HepG2 (cell line): ENCODE measurements around the gene LBX2. TPM values are rescaled to one million over a fixed set of nuclear protein-coding genes. Genes with fewer than 3 reads are reported as not detected.
A peak's percentile ranks its signal among the peaks of the same experiment; 100 is the strongest.

ENCODE experiments used
- ARHGAP35 ChIP-seq: sonication (generic); formaldehyde crosslinking; IDR thresholded peaks from 2 replicates; pipeline ENCODE4 v1.9.0; 2022; ENCODE audit warnings: mild to moderate bottlenecking, inconsistent platforms, moderate library complexity, missing genetic modification reagents, borderline replicate concordance
- BORCS8-MEF2B ChIP-seq: sonication (generic); formaldehyde crosslinking; IDR thresholded peaks from 2 replicates; pipeline ENCODE4 v1.8.0; 2022; ENCODE audit warnings: mild to moderate bottlenecking, missing genetic modification reagents
- DMAP1 ChIP-seq: IDR thresholded peaks from 2 replicates; pipeline ENCODE4 v1.6.1; 2016
- EEA1 ChIP-seq: sonication (generic); formaldehyde crosslinking; IDR thresholded peaks from 2 replicates; pipeline ENCODE4 v1.5.1; 2020; ENCODE audit warnings: mild to moderate bottlenecking, missing genetic modification reagents, borderline replicate concordance
- KAT2B ChIP-seq: fragments of 150-350 bp; IDR thresholded peaks from 2 replicates; pipeline ENCODE4 v1.6.1; 2014; ENCODE audit warnings: low read depth, low read length, borderline replicate concordance
- KDM1A ChIP-seq: IDR thresholded peaks from 2 replicates; pipeline ENCODE4 v1.6.1; 2016; ENCODE audit warnings: missing compliant biosample characterization
- KLF12 ChIP-seq: sonication (generic); formaldehyde crosslinking; IDR thresholded peaks from 2 replicates; pipeline ENCODE4 v1.4.0; 2020; ENCODE audit warnings: missing genetic modification reagents, borderline replicate concordance
- MLLT10 ChIP-seq: sonication (generic); formaldehyde crosslinking; IDR thresholded peaks from 2 replicates; pipeline ENCODE4 v1.4.0; 2020; ENCODE audit warnings: missing genetic modification reagents
- NFKBIZ ChIP-seq: IDR thresholded peaks from 2 replicates; pipeline ENCODE4 v1.6.1; 2018; ENCODE audit warnings: missing genetic modification reagents, missing compliant biosample characterization
- PHF5A ChIP-seq: IDR thresholded peaks from one replicate; pipeline ENCODE4 v1.6.1; 2018; ENCODE audit warnings: low read depth, missing genetic modification reagents; ENCODE audit not compliant: unreplicated experiment
- SMARCC2 ChIP-seq: fragments of 450-650 bp; IDR thresholded peaks from 2 replicates; pipeline ENCODE4 v1.6.1; 2017; ENCODE audit warnings: antibody characterized with exemption, mild to moderate bottlenecking
- SNAI1 ChIP-seq: sonication (generic); formaldehyde crosslinking; IDR thresholded peaks from 2 replicates; pipeline ENCODE4 v1.5.0; 2020; ENCODE audit warnings: mild to moderate bottlenecking, missing genetic modification reagents, borderline replicate concordance
- SP140L ChIP-seq: sonication (generic); formaldehyde crosslinking; IDR thresholded peaks from 2 replicates; pipeline ENCODE4 v1.4.0; 2020; ENCODE audit warnings: missing genetic modification reagents, borderline replicate concordance
- TOE1 ChIP-seq: sonication (generic); formaldehyde crosslinking; IDR thresholded peaks from 2 replicates; pipeline ENCODE4 v1.4.0; 2020; ENCODE audit warnings: mild to moderate bottlenecking, missing genetic modification reagents
- ZNF12 ChIP-seq: sonication (generic); formaldehyde crosslinking; IDR thresholded peaks from 2 replicates; pipeline ENCODE4 v1.5.0; 2020; ENCODE audit warnings: missing genetic modification reagents
- ZNF331 ChIP-seq: sonication (generic); formaldehyde crosslinking; IDR thresholded peaks from 2 replicates; pipeline ENCODE4 v1.4.0; 2020; ENCODE audit warnings: missing genetic modification reagents
- ZNF446 ChIP-seq: sonication (generic); formaldehyde crosslinking; IDR thresholded peaks from 2 replicates; pipeline ENCODE4 v1.5.0; 2020; ENCODE audit warnings: mild to moderate bottlenecking, missing genetic modification reagents
- ZNF546 ChIP-seq: sonication (generic); formaldehyde crosslinking; conservative IDR thresholded peaks from 2 replicates; pipeline ENCODE4 v1.8.1; 2023; ENCODE audit warnings: mild to moderate bottlenecking, missing genetic modification reagents
- ZNF557 ChIP-seq: sonication (generic); formaldehyde crosslinking; IDR thresholded peaks from 2 replicates; pipeline ENCODE4 v1.4.0; 2020; ENCODE audit warnings: missing genetic modification reagents
- ZNF737 ChIP-seq: sonication (generic); formaldehyde crosslinking; IDR thresholded peaks from 2 replicates; pipeline ENCODE4 v1.5.0; 2020; ENCODE audit warnings: missing genetic modification reagents, mild to moderate bottlenecking, borderline replicate concordance
- ZNF83 ChIP-seq: sonication (generic); formaldehyde crosslinking; IDR thresholded peaks from 2 replicates; pipeline ENCODE4 v1.4.0; 2020; ENCODE audit warnings: missing genetic modification reagents, mild to moderate bottlenecking, borderline replicate concordance
- ZSCAN29 ChIP-seq: sonication (generic); formaldehyde crosslinking; conservative IDR thresholded peaks from 2 replicates; pipeline ENCODE4 v1.4.0; 2020; ENCODE audit warnings: mild to moderate bottlenecking, missing genetic modification reagents
- polyA plus RNA-seq, 8 experiments: library from polyadenylated mRNA; depleted of rRNA in 3 of 8; stranded (reverse) in 7 of 8; unstranded in 1 of 8; fragments of >200 nt; fragmentation: Illumina TruSeq in 4 of 8; extraction: Trizol in 4 of 8; gene quantifications; 2 replicates each; pipeline versions ENCODE4 v1.2.1 to v1.2.3, GENCODE V29; 2011 to 2016; ENCODE audit warnings: low read depth in 4 of 8, missing spikeins in 1 of 8, mixed read lengths in 1 of 8; ENCODE audit not compliant: insufficient read depth in 1 of 8
- total RNA-seq, 5 experiments: library from RNA; depleted of rRNA; stranded (reverse); fragments of >200 nt; fragmentation: Illumina TruSeq; extraction: Trizol; gene quantifications; 2 replicates each; pipeline ENCODE4 v1.2.3, GENCODE V29; 2016; ENCODE audit warnings: low read depth in 1 of 5
- TF ChIP-seq, protein P1 (sequence below): sonication (generic); formaldehyde crosslinking; conservative IDR thresholded peaks from 2 replicates; pipeline ENCODE4 v1.8.0; 2022; ENCODE audit warnings: mild to moderate bottlenecking, moderate library complexity, missing genetic modification reagents
- TF ChIP-seq, protein P2 (sequence below): sonication (generic); formaldehyde crosslinking; IDR thresholded peaks from 2 replicates; pipeline ENCODE4 v1.5.1; 2020; ENCODE audit warnings: missing genetic modification reagents, mild to moderate bottlenecking, borderline replicate concordance
- TF ChIP-seq, protein P3 (sequence below): sonication (generic); formaldehyde crosslinking; IDR thresholded peaks from 2 replicates; pipeline ENCODE4 v1.8.0; 2022; ENCODE audit warnings: low read depth, missing genetic modification reagents
- TF ChIP-seq, protein P4 (sequence below): sonication (generic); formaldehyde crosslinking; IDR thresholded peaks from 2 replicates; pipeline ENCODE4 v1.4.0; 2020; ENCODE audit warnings: missing genetic modification reagents

Gene LBX2
- total and polyA plus RNA-seq, 2 of the 13 experiments (the other 11 are each of a cell fraction or from before 2014, with no cell fraction given): 6.4 to 8.1 TPM

DNA sequence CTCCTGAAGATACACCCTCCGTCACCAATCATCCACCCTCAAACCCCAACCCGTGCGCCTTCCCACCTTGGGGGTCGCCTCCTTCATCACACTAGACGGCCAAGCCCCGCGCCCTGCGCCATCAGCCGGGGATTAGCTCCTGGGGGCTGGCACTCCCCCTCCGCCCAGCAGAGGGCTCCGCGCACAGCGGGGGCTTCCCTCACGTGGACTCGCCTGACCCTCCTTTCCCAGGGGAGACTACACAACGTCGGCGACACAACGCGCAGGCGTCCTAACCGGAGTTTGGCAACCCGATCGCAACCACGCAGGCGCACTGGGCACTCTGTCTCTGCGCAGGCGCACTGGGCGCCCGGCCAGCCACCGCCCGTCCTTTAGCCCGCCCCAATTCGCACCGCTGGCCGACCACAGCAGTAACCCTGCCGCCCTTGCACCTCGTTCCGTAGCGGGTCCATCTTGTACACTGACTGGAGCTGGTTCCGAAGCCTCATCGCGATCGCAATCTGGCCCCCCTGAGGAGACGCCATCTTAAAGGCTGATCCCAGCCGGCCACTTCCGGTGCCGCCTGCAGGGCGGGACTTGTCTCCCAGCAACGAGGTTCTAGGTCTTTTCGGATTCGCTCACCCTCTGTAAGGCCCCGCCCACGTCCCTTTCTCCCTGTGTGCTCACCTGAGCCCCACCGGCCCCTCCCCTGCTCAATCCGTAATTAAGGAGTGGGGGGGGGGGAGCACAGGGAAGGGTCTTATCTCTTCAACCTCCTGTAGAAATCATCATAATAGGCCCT, 7.9 kb upstream of the LBX2 start, which contains the start of gene PCGF1 (continued):
- peak; percentile 53 for TF ChIP-seq BORCS8-MEF2B (CRISPR knock-in tag)
- TF ChIP-seq SMARCC2: no peak
- peak; percentile 78; the same call in 1 of the 2 replicates for TF ChIP-seq TOE1 (CRISPR knock-in tag)
- peak; percentile 77 for TF ChIP-seq NFKBIZ (CRISPR knock-in tag)
- TF ChIP-seq SNAI1 (CRISPR knock-in tag): 0 out of 2 replicates have a peak, but pooled peaks have one; percentile 0
- no peak for TF ChIP-seq ZNF83
- TF ChIP-seq, protein P1, sequence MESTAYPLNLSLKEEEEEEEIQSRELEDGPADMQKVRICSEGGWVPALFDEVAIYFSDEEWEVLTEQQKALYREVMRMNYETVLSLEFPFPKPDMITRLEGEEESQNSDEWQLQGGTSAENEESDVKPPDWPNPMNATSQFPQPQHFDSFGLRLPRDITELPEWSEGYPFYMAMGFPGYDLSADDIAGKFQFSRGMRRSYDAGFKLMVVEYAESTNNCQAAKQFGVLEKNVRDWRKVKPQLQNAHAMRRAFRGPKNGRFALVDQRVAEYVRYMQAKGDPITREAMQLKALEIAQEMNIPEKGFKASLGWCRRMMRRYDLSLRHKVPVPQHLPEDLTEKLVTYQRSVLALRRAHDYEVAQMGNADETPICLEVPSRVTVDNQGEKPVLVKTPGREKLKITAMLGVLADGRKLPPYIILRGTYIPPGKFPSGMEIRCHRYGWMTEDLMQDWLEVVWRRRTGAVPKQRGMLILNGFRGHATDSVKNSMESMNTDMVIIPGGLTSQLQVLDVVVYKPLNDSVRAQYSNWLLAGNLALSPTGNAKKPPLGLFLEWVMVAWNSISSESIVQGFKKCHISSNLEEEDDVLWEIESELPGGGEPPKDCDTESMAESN: peak; percentile 94
- no peak for TF ChIP-seq KAT2B
- TF ChIP-seq, protein P2, sequence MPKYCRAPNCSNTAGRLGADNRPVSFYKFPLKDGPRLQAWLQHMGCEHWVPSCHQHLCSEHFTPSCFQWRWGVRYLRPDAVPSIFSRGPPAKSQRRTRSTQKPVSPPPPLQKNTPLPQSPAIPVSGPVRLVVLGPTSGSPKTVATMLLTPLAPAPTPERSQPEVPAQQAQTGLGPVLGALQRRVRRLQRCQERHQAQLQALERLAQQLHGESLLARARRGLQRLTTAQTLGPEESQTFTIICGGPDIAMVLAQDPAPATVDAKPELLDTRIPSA (CRISPR knock-in tag): peak; percentile 27; the same call in 1 of the 2 replicates
- TF ChIP-seq KDM1A (CRISPR knock-in tag): no peak
- TF ChIP-seq SP140L (CRISPR knock-in tag): no peak
- TF ChIP-seq ZNF737 (CRISPR knock-in tag): no peak
- TF ChIP-seq ZNF331 (CRISPR knock-in tag): peak; percentile 87
- TF ChIP-seq ZNF12 (CRISPR knock-in tag): peak; percentile 3; the same call in 1 of the 2 replicates
- peak; percentile 25 for TF ChIP-seq PHF5A
- TF ChIP-seq, protein P3, sequence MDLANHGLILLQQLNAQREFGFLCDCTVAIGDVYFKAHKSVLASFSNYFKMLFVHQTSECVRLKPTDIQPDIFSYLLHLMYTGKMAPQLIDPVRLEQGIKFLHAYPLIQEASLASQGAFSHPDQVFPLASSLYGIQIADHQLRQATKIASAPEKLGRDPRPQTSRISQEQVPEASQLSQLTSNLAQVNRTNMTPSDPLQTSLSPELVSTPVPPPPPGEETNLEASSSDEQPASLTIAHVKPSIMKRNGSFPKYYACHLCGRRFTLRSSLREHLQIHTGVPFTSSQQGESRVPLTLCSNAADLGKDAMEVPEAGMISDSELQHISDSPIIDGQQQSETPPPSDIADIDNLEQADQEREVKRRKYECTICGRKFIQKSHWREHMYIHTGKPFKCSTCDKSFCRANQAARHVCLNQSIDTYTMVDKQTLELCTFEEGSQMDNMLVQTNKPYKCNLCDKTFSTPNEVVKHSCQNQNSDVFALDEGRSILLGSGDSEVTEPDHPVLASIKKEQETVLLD (CRISPR knock-in tag): no peak
- TF ChIP-seq, protein P4, sequence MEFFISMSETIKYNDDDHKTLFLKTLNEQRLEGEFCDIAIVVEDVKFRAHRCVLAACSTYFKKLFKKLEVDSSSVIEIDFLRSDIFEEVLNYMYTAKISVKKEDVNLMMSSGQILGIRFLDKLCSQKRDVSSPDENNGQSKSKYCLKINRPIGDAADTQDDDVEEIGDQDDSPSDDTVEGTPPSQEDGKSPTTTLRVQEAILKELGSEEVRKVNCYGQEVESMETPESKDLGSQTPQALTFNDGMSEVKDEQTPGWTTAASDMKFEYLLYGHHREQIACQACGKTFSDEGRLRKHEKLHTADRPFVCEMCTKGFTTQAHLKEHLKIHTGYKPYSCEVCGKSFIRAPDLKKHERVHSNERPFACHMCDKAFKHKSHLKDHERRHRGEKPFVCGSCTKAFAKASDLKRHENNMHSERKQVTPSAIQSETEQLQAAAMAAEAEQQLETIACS (CRISPR knock-in tag): no peak
- TF ChIP-seq ZNF557: peak; percentile 53; the same call in 1 of the 2 replicates
- peak; percentile 94 for TF ChIP-seq ARHGAP35 (CRISPR knock-in tag)
- peak; percentile 85 for TF ChIP-seq DMAP1 (CRISPR knock-in tag)
- peak; percentile 83 for TF ChIP-seq ZNF546
- peak; percentile 83; the same call in 1 of the 2 replicates for TF ChIP-seq KLF12
- peak; percentile 48; the same call in 1 of the 2 replicates for TF ChIP-seq EEA1 (CRISPR knock-in tag)
- TF ChIP-seq MLLT10 (CRISPR knock-in tag): no peak
- 0 out of 2 replicates have a peak, but pooled peaks have one; percentile 64 for TF ChIP-seq ZSCAN29 (CRISPR knock-in tag)
- TF ChIP-seq ZNF446 (CRISPR knock-in tag): no peak
